Stimulated activated naive CD4-positive, alpha-beta T cell (primary cell): ENCODE data around the gene CYB5R2.

Experiments
- DNase-seq, 6 experiments: peaks; one replicate each; lab custom pipeline; 2025; lab: John Stamatoyannopoulos, UW

CYB5R2 gene

DNA sequence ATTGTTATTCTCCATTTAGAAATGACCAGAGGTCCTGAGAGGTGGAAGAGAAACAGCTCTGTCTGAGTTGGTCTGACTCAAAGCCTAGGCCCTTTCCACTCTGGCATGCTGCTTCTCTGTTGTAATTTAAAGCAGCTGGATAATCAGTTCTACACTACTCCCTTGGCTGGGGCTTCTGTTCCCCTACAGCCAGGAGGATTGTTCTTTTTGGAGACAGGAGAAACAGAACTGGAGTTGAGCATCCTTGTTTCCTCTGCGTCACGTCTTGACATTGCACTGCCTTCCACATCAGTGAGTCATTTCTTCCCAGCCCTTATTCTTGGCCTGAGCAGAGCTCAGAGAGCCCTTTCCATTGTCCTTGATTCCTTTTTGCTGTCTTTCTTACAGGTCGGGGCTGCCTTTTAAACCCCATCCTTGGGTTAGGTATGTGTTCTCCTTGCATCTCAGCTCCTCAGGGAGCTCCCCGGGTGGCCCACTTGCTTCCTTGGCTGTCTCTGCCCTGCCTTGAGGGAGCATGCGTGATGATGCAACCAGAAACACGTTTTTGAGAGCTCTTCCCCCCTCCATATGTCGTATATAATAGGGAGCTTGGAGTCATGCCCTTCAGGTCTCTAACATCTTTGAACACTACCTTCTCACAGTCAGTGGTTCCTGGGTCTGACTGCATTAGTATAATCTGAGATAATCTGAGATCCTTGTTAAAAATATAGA is 35.7 kb downstream of the CYB5R2 start:
- no peak for DNase-seq

DNA sequence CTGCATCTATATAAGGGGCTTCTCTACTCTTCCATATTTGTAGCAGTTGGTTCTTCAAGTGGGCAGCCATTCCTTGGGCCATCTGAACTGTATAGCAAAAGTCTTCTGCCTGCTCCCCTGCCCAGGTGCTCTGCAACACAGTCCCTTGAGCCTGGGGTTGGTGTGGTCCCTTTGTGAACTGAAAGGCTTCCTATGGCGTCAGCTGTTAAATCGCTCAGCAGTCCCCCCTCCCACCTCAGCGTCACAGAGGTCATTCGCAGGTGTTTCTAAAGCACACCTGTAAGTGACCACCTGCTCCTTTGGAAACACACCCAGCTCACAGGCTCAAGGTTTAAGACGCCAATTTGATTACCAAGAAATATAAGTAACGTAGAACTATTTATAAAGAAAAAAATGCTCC is 37.0 kb downstream of the CYB5R2 start:
- DNase-seq: no peak

DNA sequence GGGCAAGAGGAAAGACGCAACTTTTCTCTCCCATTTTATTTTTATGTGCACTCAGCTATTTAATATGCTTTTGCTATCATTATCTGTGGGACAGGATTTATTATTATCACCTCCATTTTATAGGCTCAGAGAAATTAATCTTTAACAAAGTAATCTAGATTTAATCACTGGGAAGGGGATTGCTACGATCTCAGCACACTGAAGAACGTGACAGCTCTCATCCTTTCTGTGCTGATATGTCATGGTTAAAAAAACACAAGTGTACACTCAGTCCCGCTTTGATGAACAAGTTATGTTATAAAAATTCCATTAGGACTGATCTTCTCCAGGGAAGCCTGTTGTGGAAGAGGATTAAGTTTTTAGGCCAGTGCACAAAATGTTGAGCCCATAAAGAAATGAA is 37.6 kb downstream of the CYB5R2 start:
- no peak for DNase-seq

DNA sequence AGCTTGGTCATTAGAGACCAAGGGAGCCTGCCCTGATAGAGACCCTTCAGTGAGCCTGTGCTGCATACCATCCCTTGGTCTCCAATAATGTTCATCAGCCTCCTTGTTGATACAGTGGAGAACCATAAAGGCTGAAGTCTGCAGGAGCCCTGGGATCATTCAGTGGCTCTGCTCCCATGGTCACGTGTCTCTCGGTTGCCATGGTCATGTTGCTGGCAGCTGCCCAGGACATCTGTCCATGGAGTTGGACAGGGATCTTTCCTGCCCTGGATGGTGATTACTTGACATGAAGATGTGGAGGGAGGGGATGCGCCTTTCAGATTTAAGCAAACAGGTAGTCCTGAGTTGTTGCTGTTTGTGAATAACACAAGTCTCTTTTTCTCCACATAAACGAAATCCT is 38.2 kb downstream of the CYB5R2 start:
- DNase-seq: no peak

DNA sequence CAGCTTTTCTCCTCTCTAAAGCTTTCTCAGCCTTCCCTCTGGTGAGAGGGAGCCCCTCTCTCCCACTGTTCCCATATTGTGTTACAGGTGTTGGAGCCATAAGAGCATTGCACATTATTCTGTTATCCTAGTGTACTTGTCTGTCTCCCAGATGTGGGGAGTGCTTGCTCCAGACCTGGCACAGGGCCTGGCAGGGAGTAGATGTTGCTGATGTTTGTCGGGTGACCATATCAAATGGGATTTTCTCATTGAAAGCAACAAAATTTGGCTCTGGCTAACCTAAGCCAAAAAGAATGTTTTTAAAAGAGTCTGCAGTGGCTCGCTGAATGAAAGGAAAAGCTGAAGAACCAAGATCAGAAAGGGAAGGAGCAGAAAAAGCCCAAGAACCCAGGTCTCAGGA is 41.1 kb downstream of the CYB5R2 start:
- DNase-seq: no peak

DNA sequence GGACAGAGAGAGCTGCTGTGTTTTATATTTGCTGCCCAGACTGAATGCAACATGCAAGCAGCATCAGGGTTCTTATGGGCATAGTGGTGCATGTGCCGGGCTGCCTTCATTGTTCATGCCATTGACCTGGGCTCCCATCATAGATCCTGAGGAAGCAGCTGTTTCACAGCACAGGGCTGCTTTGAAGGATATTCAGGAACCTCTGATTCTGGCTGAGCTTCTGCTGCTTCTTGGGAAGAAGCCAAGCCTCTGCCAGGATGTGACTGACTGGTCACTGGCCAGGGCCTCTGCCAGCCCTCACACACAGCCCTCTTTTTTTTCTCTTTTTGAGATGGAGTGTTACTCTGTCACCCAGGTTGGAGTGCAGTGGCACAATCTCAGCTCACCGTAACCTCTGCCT is 43.3 kb downstream of the CYB5R2 start:
- DNase-seq: no peak

DNA sequence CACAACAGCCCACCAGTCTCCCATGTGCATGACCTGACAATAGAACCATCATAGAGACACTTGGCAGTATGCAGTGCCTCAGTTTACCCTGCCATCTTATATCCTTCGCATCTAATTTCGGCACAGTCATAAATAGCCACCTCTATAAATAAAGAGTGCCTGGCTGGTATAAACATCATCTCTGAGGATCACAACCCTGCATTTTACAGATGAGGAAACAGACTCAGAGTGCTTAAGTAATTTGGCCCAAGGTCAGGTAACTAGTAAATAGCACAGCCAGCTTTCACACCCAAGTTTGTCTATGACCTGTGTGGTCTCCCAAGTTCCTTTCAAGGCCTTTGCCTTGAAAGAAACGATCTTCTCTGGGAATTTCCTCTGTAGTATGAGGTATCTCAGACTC is 44.6 kb downstream of the CYB5R2 start:
- DNase-seq: no peak

DNA sequence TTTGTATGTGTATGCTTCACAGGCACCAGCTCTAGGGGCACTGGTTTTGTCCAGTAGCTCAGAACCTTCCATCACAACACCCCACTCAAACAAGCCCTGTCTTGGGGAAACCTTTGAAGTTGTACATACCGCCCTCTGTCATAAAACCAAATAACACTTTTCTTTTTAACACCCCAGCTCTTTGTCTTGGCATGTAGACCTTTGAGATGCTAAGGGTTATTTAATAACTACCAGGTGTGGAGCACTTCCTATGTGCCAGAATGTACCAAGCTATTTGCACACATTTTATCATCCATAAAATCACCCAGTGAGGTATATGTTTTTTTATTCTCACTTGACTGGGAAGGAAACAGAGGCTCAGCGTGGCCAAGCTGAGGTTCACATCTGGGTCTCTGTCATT is 50.6 kb downstream of the CYB5R2 start:
- no peak for DNase-seq

DNA sequence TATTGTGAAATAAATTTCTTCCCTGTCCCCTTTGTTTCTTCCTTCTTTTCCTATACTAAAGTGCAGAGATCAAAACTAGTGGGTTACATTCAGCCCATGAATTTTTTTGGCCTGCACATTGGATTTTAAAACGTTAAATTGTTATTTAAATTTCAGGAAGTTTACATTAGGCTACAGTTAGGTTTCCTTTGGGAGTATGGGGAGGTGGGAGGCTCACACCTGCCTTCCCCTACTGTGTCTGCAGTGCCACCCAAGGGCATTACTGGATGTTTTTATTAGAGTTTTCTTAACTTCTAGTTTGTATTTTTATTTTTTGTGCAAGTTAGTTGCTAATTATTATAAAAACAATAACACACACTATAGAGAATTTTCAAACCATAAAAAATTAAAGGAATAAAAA is 51.7 kb downstream of the CYB5R2 start:
- DNase-seq: no peak

DNA sequence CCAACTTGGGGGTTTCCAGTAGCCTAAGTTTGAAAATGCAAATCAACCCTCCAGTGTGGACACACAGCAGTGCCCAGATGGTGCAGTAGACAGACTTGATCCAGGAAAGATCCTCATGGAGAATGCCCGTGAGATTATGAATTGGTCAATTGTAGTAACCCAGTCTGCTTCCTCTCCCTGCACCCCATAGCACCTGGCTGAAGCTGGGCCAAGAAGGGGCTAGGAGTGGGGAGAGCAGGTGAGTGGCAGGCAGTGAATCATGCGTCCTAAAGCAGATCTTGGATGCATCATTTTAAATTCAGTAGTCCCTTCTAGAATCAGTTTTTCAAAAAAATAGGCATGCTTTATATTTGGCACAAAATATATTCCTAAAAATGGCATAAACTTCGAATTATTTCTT is 52.2 kb downstream of the CYB5R2 start:
- DNase-seq: no peak

DNA sequence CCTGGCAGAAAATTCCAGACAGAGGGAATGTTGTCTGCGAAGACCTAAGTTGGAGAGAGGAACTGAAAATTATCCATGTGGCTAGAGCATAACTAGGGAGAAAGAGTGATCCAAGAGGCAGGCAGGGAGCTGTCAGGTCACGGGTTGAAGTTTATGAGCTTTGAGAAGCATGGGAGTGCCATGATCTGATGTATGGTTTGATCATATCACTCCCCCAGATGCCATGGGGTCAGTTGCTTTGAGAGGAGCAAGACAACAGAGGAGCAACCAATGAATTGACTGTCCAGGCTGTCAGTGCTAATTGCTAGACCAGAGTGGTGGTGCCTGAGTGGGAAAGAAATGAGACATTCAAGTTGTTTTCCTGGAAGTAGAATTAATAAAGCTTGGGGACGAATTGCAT is 54.0 kb downstream of the CYB5R2 start:
- no peak for DNase-seq

DNA sequence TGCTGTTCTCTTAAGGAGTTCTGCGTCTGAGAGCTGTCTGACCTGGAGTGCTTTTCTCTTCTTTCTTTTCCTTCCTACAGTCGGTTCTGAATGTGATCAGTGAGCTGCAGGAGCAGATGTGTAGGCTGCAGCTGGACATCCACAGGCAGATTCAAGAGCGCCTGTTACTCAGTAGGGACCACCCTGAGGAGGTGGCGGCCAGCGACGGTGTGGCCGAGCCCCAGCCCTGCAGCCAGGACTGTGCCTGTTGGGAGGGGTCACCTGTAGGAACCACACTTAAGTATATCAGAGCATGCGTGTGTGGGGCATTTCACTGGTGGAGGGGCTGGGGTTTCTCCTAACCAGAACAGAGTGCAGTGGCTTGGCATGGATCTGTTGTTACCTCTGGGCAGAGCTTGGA is 56.3 kb downstream of the CYB5R2 start:
- DNase-seq: no peak
